ENCODE measurements around the gene CRYBB1. TPM values are rescaled to one million over a fixed set of nuclear protein-coding genes. Genes with fewer than 3 reads are reported as not detected.

Gene CRYBB1
- total and polyA plus RNA-seq, 10 donors, result 0.34 to 2.9 (median 1.7) TPM

GRCh38 chr22:26643418-26644100, 25.7 kb upstream of the CRYBB1 start:
- no peak overlapping the region for H3K4me3 ChIP-seq
- no peaks in the 10 kb centered on the region for H3K36me3 ChIP-seq
- TF ChIP-seq POLR2A (IDR thresholded peaks at IDR 0.05) (no peak), POLR2AphosphoS5 (IDR thresholded peaks at IDR 0.05) (no peak), CTCF (IDR thresholded peaks at IDR 0.05 in 8 of 11, conservative IDR thresholded peaks at IDR 0.05 in 3 of 11) (no peak)
- no peak for DNase-seq
- H3K4me1 ChIP-seq, result peaks cover 14 to 62% (median 45%) of the 10 kb centered on the region in 6 donors
- intact Hi-C loops (cut with DNase I; ENCODE audit: low total_unique reads), result no loop called here
- H3K27ac ChIP-seq, result peak overlapping the region in 7 of 8 donors; percentile 35 to 73 (median 63)
- H3K9me3 ChIP-seq, result no peaks in the 10 kb centered on the region
- peaks cover 0 to 14% (median 0%) of the 10 kb centered on the region in 7 donors for H3K27me3 ChIP-seq (replicated peaks in 1 of 7)
- 75 to 86% (median 83%) methylated on average over 15 of the region's 15 CpGs for WGBS, 5 donors

GRCh38 chr22:26642465-26643417, 24.9 kb upstream of the CRYBB1 start:
- peak in 8 of 11 experiments; percentile 13 to 58 (median 30) for TF ChIP-seq CTCF (IDR thresholded peaks at IDR 0.05 in 8 of 11, conservative IDR thresholded peaks at IDR 0.05 in 3 of 11)
- no peak for TF ChIP-seq POLR2A (IDR thresholded peaks at IDR 0.05)
- peak; percentile 20 to 62 (median 58) for TF ChIP-seq POLR2AphosphoS5 (IDR thresholded peaks at IDR 0.05)
- peak; percentile 89 for DNase-seq

GRCh38 chr22:26636296-26636695, 18.5 kb upstream of the CRYBB1 start:
- H3K4me1 ChIP-seq, result peaks cover 0 to 10% (median 0%) of the 10 kb centered on the region in 6 donors
- H3K36me3 ChIP-seq, result no peaks in the 10 kb centered on the region
- H3K4me3 ChIP-seq, result no peak overlapping the region
- no peak overlapping the region for H3K27ac ChIP-seq
- no peak for DNase-seq
- H3K9me3 ChIP-seq, result no peaks in the 10 kb centered on the region
- 42 to 79% (median 52%) methylated on average over 1 of the region's 1 CpG for WGBS, 5 donors
- intact Hi-C loops (cut with DNase I; ENCODE audit: low total_unique reads), result no loop called here
- no peaks in the 10 kb centered on the region for H3K27me3 ChIP-seq (replicated peaks in 1 of 7)
- TF ChIP-seq POLR2AphosphoS5 (IDR thresholded peaks at IDR 0.05), result no peak
- TF ChIP-seq POLR2A (IDR thresholded peaks at IDR 0.05), result no peak
- TF ChIP-seq CTCF (IDR thresholded peaks at IDR 0.05 in 8 of 11, conservative IDR thresholded peaks at IDR 0.05 in 3 of 11), result no peak

More at GRCh38 chr22:26642465-26643417, 24.9 kb upstream of the CRYBB1 start:
- WGBS, 5 donors, result 12 to 24% (median 19%) methylated on average over 8 of the region's 8 CpGs
- Histone ChIP-seq H3K27ac (peak overlapping the region in 7 of 8 donors; percentile 35 to 73 (median 63)), H3K4me1 (peaks cover 14 to 53% (median 37%) of the 10 kb centered on the region in 6 donors), H3K27me3 (replicated peaks in 1 of 7) (peaks cover 0 to 8% (median 0%) of the 10 kb centered on the region in 7 donors), H3K4me3 (no peak overlapping the region), H3K9me3 (no peaks in the 10 kb centered on the region), H3K36me3 (no peaks in the 10 kb centered on the region)
- intact Hi-C loops (cut with DNase I; ENCODE audit: low total_unique reads), result no loop called here
